Smooth muscle cell (in vitro differentiated cells): ENCODE measurements around the gene MRTFA. TPM values are rescaled to one million over a fixed set of nuclear protein-coding genes. Genes with fewer than 3 reads are reported as not detected.

Source experiments
- DNase-seq: peaks from one replicate; lab custom pipeline; 2025; ENCODE audit not compliant: unreplicated experiment; lab: John Stamatoyannopoulos, UW
- H2AFZ ChIP-seq: fragments of 200-600 bp; sonication (generic); 2 replicates; pipeline ENCODE4 v1.6.0; 2016; ENCODE audit warnings: antibody characterized with exemption, low read depth, mild to moderate bottlenecking
- H3F3A ChIP-seq: fragments of 200-600 bp; sonication (generic); 2 replicates; pipeline ENCODE4 v1.6.0; 2017; ENCODE audit warnings: antibody characterized with exemption, low read depth
- H3K27ac ChIP-seq: fragments of 200-600 bp; sonication (generic); 2 replicates; pipeline ENCODE4 v1.5.1; 2016; ENCODE audit warnings: low read depth, mild to moderate bottlenecking
- H3K27me3 ChIP-seq: fragments of 200-600 bp; sonication (generic); 2 replicates; pipeline ENCODE4 v1.6.1; 2016; ENCODE audit warnings: low read depth, mild to moderate bottlenecking
- H3K36me3 ChIP-seq: fragments of 200-600 bp; sonication (generic); 2 replicates; pipeline ENCODE4 v1.5.1; 2016; ENCODE audit warnings: low read depth
- H3K4me1 ChIP-seq: fragments of 200-600 bp; sonication (generic); 2 replicates; pipeline ENCODE4 v1.5.1; 2016; ENCODE audit warnings: low read depth
- H3K4me2 ChIP-seq: fragments of 200-600 bp; sonication (generic); 2 replicates; pipeline ENCODE4 v1.6.0; 2016; ENCODE audit warnings: mild to moderate bottlenecking
- H3K4me3 ChIP-seq: fragments of 200-600 bp; sonication (generic); 2 replicates; pipeline ENCODE4 v1.5.1; 2016; ENCODE audit warnings: mild to moderate bottlenecking
- H3K79me2 ChIP-seq: fragments of 200-600 bp; sonication (generic); 2 replicates; pipeline ENCODE4 v1.6.0; 2016; ENCODE audit warnings: low read depth, mild to moderate bottlenecking
- H3K9ac ChIP-seq: fragments of 200-600 bp; sonication (generic); 2 replicates; pipeline ENCODE4 v1.6.0; 2016; ENCODE audit warnings: low read depth
- H3K9me3 ChIP-seq: fragments of 200-600 bp; sonication (generic); replicated peaks from 2 replicates; pipeline ENCODE4 v1.5.1; 2016; ENCODE audit warnings: low read depth
- H4K20me1 ChIP-seq: fragments of 200-600 bp; sonication (generic); 2 replicates; pipeline ENCODE4 v1.6.0; 2016; ENCODE audit warnings: low read depth
- CTCF ChIP-seq: fragments of 200-600 bp; sonication (generic); IDR thresholded peaks from 2 replicates; pipeline ENCODE4 v1.5.1; 2017; ENCODE audit warnings: borderline replicate concordance, mild to moderate bottlenecking, antibody characterized with exemption; ENCODE audit not compliant: insufficient read depth, poor library complexity, severe bottlenecking
- WGBS: methylation state at CpG from one replicate; pipeline ENCODE4 v1.1.7; 2016; ENCODE audit warnings: low lambda C conversion rate; 5-methylcytosine and 5-hydroxymethylcytosine counted together
- polyA plus RNA-seq: library from polyadenylated mRNA; unstranded; fragments of >200 nt; fragmentation: Nextera tagmentation; extraction: Ambion mirVana; gene quantifications from 2 replicates; pipeline ENCODE4 v1.2.1, GENCODE V29; 2016
- total RNA-seq: library from RNA; depleted of rRNA; stranded (reverse); fragments of >200 nt; gene quantifications from 2 replicates; pipeline ENCODE4 v1.2.3, GENCODE V29; 2014

Gene MRTFA
- total and polyA plus RNA-seq, 2 experiments from 2014 or later, result 25.5 to 41.7 TPM

GRCh38 chr22:40681451-40681850 lies 44.9 kb upstream of the MRTFA start:
- Histone ChIP-seq H3K9me3 (no peaks in the 10 kb centered on the region), H3K4me2 (peak overlapping the region; percentile 28), H3K79me2 (no peaks in the 10 kb centered on the region), H3K4me1 (peaks cover 46% of the 10 kb centered on the region), H3K36me3 (no peaks in the 10 kb centered on the region), H3K9ac (no peak overlapping the region), H3F3A (peaks cover 23% of the 10 kb centered on the region), H3K27me3 (no peaks in the 10 kb centered on the region), H2AFZ (no peak overlapping the region), H3K4me3 (no peak overlapping the region), H4K20me1 (no peaks in the 10 kb centered on the region), H3K27ac (peak overlapping the region; percentile 92)
- 98% methylated on average over 19 of the region's 19 CpGs for WGBS
- no peak for TF ChIP-seq CTCF
- DNase-seq, result no peak

GRCh38 chr22:40680819-40681183 lies 44.3 kb upstream of the MRTFA start:
- H3K4me3 ChIP-seq, result peak overlapping the region; percentile 39
- H3K27me3 ChIP-seq, result no peaks in the 10 kb centered on the region
- no peak overlapping the region for H3K9ac ChIP-seq
- H3K4me2 ChIP-seq, result peak overlapping the region; percentile 81
- no peaks in the 10 kb centered on the region for H3K9me3 ChIP-seq
- TF ChIP-seq CTCF, result no peak
- no peaks in the 10 kb centered on the region for H3K79me2 ChIP-seq
- H3K4me1 ChIP-seq, result peaks cover 46% of the 10 kb centered on the region
- peak overlapping the region; percentile 92 for H3K27ac ChIP-seq
- peaks cover 23% of the 10 kb centered on the region for H3F3A ChIP-seq
- 86% methylated on average over 15 of the region's 15 CpGs for WGBS
- H3K36me3 ChIP-seq, result no peaks in the 10 kb centered on the region
- no peak for DNase-seq
- H4K20me1 ChIP-seq, result no peaks in the 10 kb centered on the region
- no peak overlapping the region for H2AFZ ChIP-seq

- Histone ChIP-seq H3K36me3 (no peaks in the 10 kb centered on the region), H3K27me3 (no peaks in the 10 kb centered on the region), H2AFZ (no peak overlapping the region), H4K20me1 (no peaks in the 10 kb centered on the region), H3K27ac (peak overlapping the region; percentile 92), H3F3A (peaks cover 23% of the 10 kb centered on the region), H3K4me3 (peak overlapping the region; percentile 39), H3K9ac (peak overlapping the region; percentile 72), H3K4me1 (peaks cover 46% of the 10 kb centered on the region), H3K4me2 (peak overlapping the region; percentile 81), H3K79me2 (no peaks in the 10 kb centered on the region), H3K9me3 (no peaks in the 10 kb centered on the region)
- peak; percentile 32 for TF ChIP-seq CTCF
- no peak for DNase-seq
- WGBS, result 11% methylated on average over 9 of the region's 9 CpGs
These were observed 43.7 kb upstream of the MRTFA start for GRCh38 chr22:40679964-40680818.
